Endothelial cell of umbilical vein (primary cell): ENCODE measurements around the gene TPBG. TPM values are rescaled to one million over a fixed set of nuclear protein-coding genes. Genes with fewer than 3 reads are reported as not detected.
"Not testable (repeated sequence)": the region's sequence is repeated elsewhere in the genome, so short reads cannot be mapped to it uniquely, and the experiment has no call there.

Experiments used
- BruUV-seq: library from RNA; stranded (reverse); fragments of 400-500 nt; replicated peaks from 2 replicates; lab custom pipeline; 2021; lab: Mats Ljungman, UMichigan
- CTCF ChIA-PET: fragments of 300-600, 350-600 bp; sonication (Branson Sonifier 250); formaldehyde crosslinking; loops from one replicate; lab custom pipeline; 2021; ENCODE audit warnings: antibody characterized with exemption, inconsistent platforms; lab: Charles Lee
- POLR2A ChIA-PET: fragments of 300-600, 350-600 bp; sonication (Branson Sonifier 250); formaldehyde crosslinking; loops from one replicate; lab custom pipeline; 2021; ENCODE audit warnings: antibody characterized with exemption, inconsistent platforms; lab: Charles Lee
- DNase-seq: peaks from one replicate; pipeline ENCODE4 v3.0.0-alpha.2; 2011; ENCODE audit warnings: low read depth, low spot score
- FAIRE-seq: peaks from 2 replicates; lab custom pipeline; 2011; peaks lifted over from hg19 to GRCh38; lab: Jason Lieb, UNC
- H2AFZ ChIP-seq: 2 replicates; pipeline ENCODE4 v1.6.0; 2012; ENCODE audit warnings: low read depth, low read length, control low read depth, inconsistent platforms
- H3K27ac ChIP-seq: 2 replicates; pipeline ENCODE4 v1.5.1; 2011; ENCODE audit warnings: low read depth, mild to moderate bottlenecking, control low read depth, low read length, moderate library complexity; ENCODE audit not compliant: insufficient read depth
- H3K27me3 ChIP-seq, 2 experiments: 2 replicates each; pipeline versions ENCODE4 v1.6.0 to v1.6.1; 2011; ENCODE audit warnings: low read length in 2 of 2, mixed read lengths in 1 of 2; ENCODE audit not compliant: control insufficient read depth in 2 of 2, insufficient read depth in 2 of 2
- H3K36me3 ChIP-seq, 2 experiments: 2 replicates in 1 of 2; 3 replicates in 1 of 2; pipeline ENCODE4 v1.5.1; 2011; ENCODE audit warnings: low read length in 2 of 2, mild to moderate bottlenecking in 1 of 2, moderate library complexity in 1 of 2; ENCODE audit not compliant: control insufficient read depth in 2 of 2, insufficient read depth in 2 of 2; ENCODE audit errors: extremely low read depth in 1 of 2
- H3K4me1 ChIP-seq: 3 replicates; pipeline ENCODE4 v1.5.1; 2011; ENCODE audit warnings: mild to moderate bottlenecking, low read length; ENCODE audit not compliant: control insufficient read depth, insufficient read depth; ENCODE audit errors: extremely low read depth
- H3K4me2 ChIP-seq: 2 replicates; pipeline ENCODE4 v1.6.1; 2011; ENCODE audit warnings: low read length, control low read depth, mixed read lengths; ENCODE audit not compliant: insufficient read depth
- H3K4me3 ChIP-seq, 3 experiments: fragments of 200-600 bp in 1 of 3; sonication (generic), shearing (Covaris generic) in 1 of 3; replicated peaks in 1 of 3; 2 replicates each; pipeline ENCODE4 v1.5.1; 2011 to 2016; ENCODE audit warnings: control low read depth in 3 of 3, low read length in 3 of 3, mild to moderate bottlenecking in 2 of 3, inconsistent platforms in 1 of 3, low read depth in 1 of 3, moderate library complexity in 1 of 3; ENCODE audit not compliant: insufficient read depth in 1 of 3
- H3K79me2 ChIP-seq: 2 replicates; pipeline ENCODE4 v1.6.0; 2012; ENCODE audit warnings: low read length, inconsistent platforms; ENCODE audit not compliant: control insufficient read depth, insufficient read depth
- H3K9ac ChIP-seq: replicated peaks from 2 replicates; pipeline ENCODE3; 2011; ENCODE audit warnings: low read length, control low read depth; ENCODE audit not compliant: insufficient read depth; ENCODE audit errors: extremely low read depth
- H3K9me1 ChIP-seq: replicated peaks from 3 replicates; pipeline ENCODE4 v1.6.0; 2011; ENCODE audit warnings: mild to moderate bottlenecking, low read length; ENCODE audit not compliant: control insufficient read depth, insufficient read depth; ENCODE audit errors: extremely low read depth
- H3K9me3 ChIP-seq: replicated peaks from 2 replicates; pipeline ENCODE4 v1.5.1; 2012; ENCODE audit warnings: low read length, inconsistent platforms; ENCODE audit not compliant: control insufficient read depth, insufficient read depth
- H4K20me1 ChIP-seq: replicated peaks from 2 replicates; pipeline ENCODE3; 2011; ENCODE audit warnings: mild to moderate bottlenecking, low read length; ENCODE audit not compliant: control insufficient read depth, insufficient read depth; ENCODE audit errors: extremely low read depth
- CTCF ChIP-seq, 2 donors: IDR thresholded peaks; 1 replicate in 1 of 2; 2 replicates in 1 of 2; pipeline ENCODE4 v1.5.1; 2011; ENCODE audit warnings: low read length in 2 of 2, mild to moderate bottlenecking in 2 of 2, moderate library complexity in 2 of 2, control low read depth in 1 of 2, inconsistent platforms in 1 of 2, low read depth in 1 of 2; ENCODE audit not compliant: insufficient read depth in 1 of 2; ENCODE audit errors: extremely low read depth in 1 of 2
- EZH2 ChIP-seq: IDR thresholded peaks from 2 replicates; pipeline ENCODE4 v1.6.1; 2012; ENCODE audit warnings: borderline replicate concordance, low read depth, mild to moderate bottlenecking, moderate library complexity, low read length, inconsistent platforms; ENCODE audit not compliant: severe bottlenecking
- GATA2 ChIP-seq: IDR thresholded peaks from 2 replicates; pipeline ENCODE4 v1.7.0; 2011; ENCODE audit warnings: low read depth, mild to moderate bottlenecking, moderate library complexity, mixed read lengths, low read length; ENCODE audit not compliant: insufficient read length, insufficient read depth
- JUN ChIP-seq: IDR thresholded peaks from 2 replicates; pipeline ENCODE4 v1.6.1; 2011; ENCODE audit warnings: borderline replicate concordance, low read depth; ENCODE audit not compliant: insufficient read length, insufficient read depth
- MYC ChIP-seq: IDR thresholded peaks from one replicate; pipeline ENCODE4 v1.6.1; 2011; ENCODE audit warnings: mild to moderate bottlenecking, low read depth, low read length
- POLR2A ChIP-seq: IDR thresholded peaks from 2 replicates; pipeline ENCODE4 v1.6.1; 2012; ENCODE audit warnings: low read depth, mild to moderate bottlenecking, control low read depth, low read length
- POLR2AphosphoS5 ChIP-seq: IDR thresholded peaks from 2 replicates; pipeline ENCODE4 v1.6.1; 2012; ENCODE audit warnings: low read depth, mild to moderate bottlenecking, control low read depth, low read length, moderate library complexity; ENCODE audit not compliant: insufficient read depth
- dilution Hi-C: fragments of 300-500 bp; cut with MboI; formaldehyde crosslinking; loops from one replicate; pipeline ENCODE4 v1.15.0; 2019; ENCODE audit warnings: low sequenced_read_pairs; ENCODE audit not compliant: extremely low pct_ligation_motif_present
- intact Hi-C: fragments of 100-400 bp; cut with micrococcal nuclease; formaldehyde crosslinking; loops from one replicate; pipeline ENCODE4 v1.10.0; 2022
- polyA plus RNA-seq, 4 experiments: library from polyadenylated mRNA; depleted of rRNA in 3 of 4; stranded (reverse) in 3 of 4; unstranded in 1 of 4; fragments of >200 nt; gene quantifications; 2 replicates each; pipeline versions ENCODE4 v1.2.1 to v1.2.3, GENCODE V29; 2011 to 2012; ENCODE audit warnings: missing spikeins in 1 of 4
- total RNA-seq: library from RNA; stranded (reverse); gene quantifications from 2 replicates; pipeline ENCODE4 v1.2.3, GENCODE V29; 2021

TPBG gene
- total and polyA plus RNA-seq, 2 donors (not counting 3 experiments of a cell fraction or from before 2014, with no cell fraction given) = 7.5 to 9.0 TPM

- Histone ChIP-seq H3K9me1 (no peaks in the 10 kb centered on the region), H3K4me1 (no peaks in the 10 kb centered on the region), H2AFZ (no peak overlapping the region), H3K27ac (no peak overlapping the region), H3K9ac (no peak overlapping the region), H3K36me3 (no peaks in the 10 kb centered on the region), H3K79me2 (no peaks in the 10 kb centered on the region), H3K4me2 (no peak overlapping the region), H3K27me3 (peaks cover 0 to 2% of the 10 kb centered on the region in 2 experiments), H4K20me1 (no peaks in the 10 kb centered on the region), H3K4me3 (no peak overlapping the region), H3K9me3 (no peaks in the 10 kb centered on the region)
- CTCF ChIA-PET = no interaction called here
- FAIRE-seq (no peak), DNase-seq (no peak)
- dilution Hi-C loops = no loop called here
- BruUV-seq = no TSS peak
- intact Hi-C loops = no loop called here
- POLR2A ChIA-PET = no interaction called here
- no peak for TF ChIP-seq POLR2A
- no peak for TF ChIP-seq JUN
- TF ChIP-seq GATA2 = no peak
- TF ChIP-seq EZH2 = no peak
These were observed 21.9 kb downstream of the TPBG start for GRCh38 chr6:82385546-82385945.

- Histone ChIP-seq H3K27ac (no peak overlapping the region), H3K9ac (no peak overlapping the region), H2AFZ (no peak overlapping the region), H3K9me3 (no peaks in the 10 kb centered on the region), H3K36me3 (no peaks in the 10 kb centered on the region), H3K9me1 (no peaks in the 10 kb centered on the region), H4K20me1 (no peaks in the 10 kb centered on the region), H3K4me2 (no peak overlapping the region), H3K79me2 (no peaks in the 10 kb centered on the region), H3K27me3 (peaks cover 0 to 2% of the 10 kb centered on the region in 2 experiments), H3K4me1 (no peaks in the 10 kb centered on the region), H3K4me3 (no peak overlapping the region)
- no peak for DNase-seq
- no TSS peak for BruUV-seq
- dilution Hi-C loops (no loop called here), intact Hi-C loops (no loop called here)
- ChIA-PET CTCF (no interaction called here), POLR2A (no interaction called here)
- TF ChIP-seq CTCF (IDR thresholded peaks at IDR 0.05; ENCODE audit: extremely low read depth in 1 of 2, insufficient read depth in 1 of 2, low read depth in 1 of 2, low read length in 2 of 2) (no peak), JUN (no peak), POLR2A (no peak), MYC (no peak), EZH2 (no peak), POLR2AphosphoS5 (no peak)
- FAIRE-seq = no peak
These were observed 22.3 kb downstream of the TPBG start for GRCh38 chr6:82385961-82386360.

- dilution Hi-C loops, H4K20me1 ChIP-seq, FAIRE-seq, H3K79me2 ChIP-seq, H3K27ac ChIP-seq, POLR2A ChIA-PET, BruUV-seq, H3K9ac ChIP-seq, DNase-seq, H3K27me3 ChIP-seq, H3K9me3 ChIP-seq, H2AFZ ChIP-seq, CTCF ChIA-PET, H3K4me3 ChIP-seq, H3K36me3 ChIP-seq, H3K4me2 ChIP-seq, intact Hi-C loops, H3K9me1 ChIP-seq, H3K4me1 ChIP-seq: not testable (repeated sequence)
These were observed 31.2 kb downstream of the TPBG start for GRCh38 chr6:82394770-82395169.
